OCI-LY1 (cell line): ENCODE data around the gene IL4I1.
"Not testable (repeated sequence)": the region's sequence is repeated elsewhere in the genome, so short reads cannot be mapped to it uniquely, and the experiment has no call there.

Experiments used
- CTCF ChIP-seq: fragments of 200-600 bp; sonication (generic), shearing (Covaris generic); IDR thresholded peaks from 2 replicates; pipeline ENCODE4 v1.5.1; 2017; ENCODE audit warnings: mild to moderate bottlenecking, antibody characterized with exemption, low read length, moderate library complexity, mixed read lengths
- EZH2 ChIP-seq: fragments of 200-600 bp; sonication (generic), shearing (Covaris generic); IDR thresholded peaks from 2 replicates; pipeline ENCODE4 v1.8.0; 2017; ENCODE audit warnings: borderline replicate concordance, mixed run types, mild to moderate bottlenecking, antibody characterized with exemption, low read length, moderate library complexity, mixed read lengths

GRCh38 chr19:49924881-49925210, 28.2 kb upstream of the IL4I1 start:
- not testable (repeated sequence) for TF ChIP-seq CTCF, EZH2
